NCI-H1930 (cell line): ENCODE results near the gene SUFU.
"Not testable (repeated sequence)": the region's sequence is repeated elsewhere in the genome, so short reads cannot be mapped to it uniquely, and the experiment has no call there.

ENCODE experiments used
- DNase-seq, 2 experiments: peaks; one replicate each; lab custom pipeline; 2025; lab: John Stamatoyannopoulos, UW

Gene SUFU

DNA sequence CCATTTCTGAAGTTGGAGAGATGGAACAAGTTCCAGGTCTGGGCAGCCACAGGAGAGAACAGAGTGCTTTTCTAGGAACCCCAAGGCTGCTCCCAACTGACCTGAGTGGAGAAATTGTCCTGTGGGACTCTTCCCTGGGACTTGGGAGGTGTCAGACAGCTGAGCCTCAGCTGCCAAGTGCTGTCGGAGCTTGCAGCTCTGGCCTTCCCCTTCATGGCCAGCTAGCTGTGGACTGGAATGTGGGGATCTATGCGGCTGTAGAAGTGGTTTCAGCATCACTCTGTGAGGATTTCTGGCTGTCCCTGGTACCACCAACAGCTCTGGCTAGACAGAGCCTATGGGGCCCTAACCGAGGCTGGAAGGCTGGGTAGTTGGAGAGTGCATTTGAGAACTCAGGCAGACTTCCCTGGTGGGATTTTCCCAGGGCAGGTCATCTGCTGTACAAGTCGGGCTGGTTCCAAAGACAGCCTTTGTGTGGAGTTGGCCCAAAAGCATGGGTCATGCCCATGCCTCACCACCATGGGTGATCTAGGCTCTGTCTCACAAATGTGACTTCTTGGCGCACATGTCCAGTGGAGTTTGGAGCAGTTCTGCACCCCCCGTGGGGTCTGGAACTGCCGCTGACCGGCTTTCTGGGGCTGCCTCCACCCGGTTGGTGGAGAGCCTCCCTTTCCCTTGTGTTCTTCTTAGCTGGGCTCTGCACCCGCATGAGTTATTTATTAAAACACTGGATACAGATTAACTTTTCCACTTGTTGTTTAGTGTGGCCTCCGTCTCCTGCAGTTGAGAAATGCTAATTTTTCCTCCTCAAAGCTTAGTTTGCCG is 10.9 kb downstream of the SUFU start:
- DNase-seq, result no peak

DNA sequence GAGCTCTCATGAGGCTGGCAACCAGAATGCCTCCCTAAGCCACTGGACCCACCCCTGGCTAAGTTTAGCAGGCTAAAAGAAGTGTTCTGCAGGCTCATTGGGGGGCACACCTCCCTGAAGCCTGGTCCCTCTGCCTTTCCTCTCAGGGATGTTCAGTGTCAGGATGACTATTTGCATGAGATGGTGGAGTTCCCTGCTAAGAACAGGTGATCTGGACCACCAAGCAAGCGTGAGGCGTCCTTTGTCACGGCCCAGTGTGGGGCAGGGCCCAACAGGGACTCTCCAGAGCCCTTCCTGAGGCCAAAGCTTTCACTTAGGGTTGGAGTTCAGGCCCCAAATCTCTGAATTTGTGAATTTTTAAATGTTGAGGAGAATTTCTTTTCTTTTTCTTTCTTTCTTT is 12.0 kb downstream of the SUFU start:
- no peak for DNase-seq

DNA sequence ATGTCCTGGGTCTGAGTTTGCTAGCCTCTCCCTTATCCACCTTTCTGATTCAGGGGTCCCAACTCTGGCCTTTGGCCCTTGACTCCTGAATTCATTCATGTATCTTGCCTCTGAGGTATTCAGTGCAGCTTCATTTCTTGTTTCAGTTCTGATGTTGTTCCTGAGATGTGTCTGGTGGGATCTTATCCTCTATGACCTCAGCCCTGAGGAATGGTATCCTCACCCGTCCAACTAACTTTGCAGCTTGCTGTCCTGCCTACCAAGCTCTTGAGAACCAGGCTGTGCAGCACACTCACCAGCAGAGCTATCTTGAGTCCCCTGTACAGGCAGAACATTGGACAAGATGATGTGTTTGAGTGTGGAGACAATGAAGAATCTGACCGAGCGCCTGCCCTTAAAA is 13.8 kb downstream of the SUFU start:
- DNase-seq, result no peak

DNA sequence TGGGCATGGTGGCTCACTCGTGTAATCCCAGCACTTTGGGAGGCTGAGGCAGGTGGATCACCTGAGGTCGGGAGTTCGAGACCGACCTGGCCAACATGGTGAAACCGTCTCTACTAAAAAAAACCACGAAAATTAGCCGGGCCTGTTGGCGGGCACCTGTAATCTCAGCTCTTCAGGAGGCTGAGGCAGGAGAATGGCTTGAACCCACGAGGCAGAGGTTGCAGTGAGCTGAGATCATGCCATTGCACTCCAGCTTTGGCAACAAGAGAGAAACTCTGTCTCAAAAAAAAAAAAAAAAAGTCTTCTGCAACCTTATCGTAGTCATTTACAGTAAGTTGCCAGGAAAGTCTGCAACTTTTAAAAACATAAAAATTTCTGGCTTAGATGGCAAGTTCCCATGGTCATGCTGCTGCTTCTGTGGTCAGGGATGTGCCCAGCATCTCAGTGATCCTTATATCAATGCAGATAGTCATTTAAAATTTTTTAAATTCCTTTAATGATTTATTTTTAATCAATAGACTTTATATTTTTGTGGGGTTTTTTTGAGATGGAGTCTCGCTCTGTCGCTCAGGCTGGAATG is 15.6 kb downstream of the SUFU start:
- DNase-seq, result no peak

DNA sequence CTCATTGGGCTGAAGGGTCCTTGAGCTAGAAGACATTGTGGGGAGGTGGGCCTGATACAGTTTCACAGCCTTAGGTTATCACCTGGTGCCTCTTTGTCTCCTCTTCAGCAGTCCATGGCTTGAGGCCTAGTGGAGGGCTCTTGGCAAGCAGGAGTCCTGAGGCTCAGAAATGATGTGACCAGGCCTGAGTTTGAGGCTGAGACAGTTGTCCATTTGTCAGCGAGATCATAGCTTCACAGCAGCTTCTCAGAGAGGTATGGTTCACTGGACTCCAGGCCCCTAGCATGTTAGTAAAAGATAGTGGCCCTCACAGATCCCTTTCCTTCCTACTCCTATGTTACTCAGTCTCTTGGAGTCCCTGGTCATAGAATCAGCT is 19.1 kb downstream of the SUFU start:
- no peak for DNase-seq

DNA sequence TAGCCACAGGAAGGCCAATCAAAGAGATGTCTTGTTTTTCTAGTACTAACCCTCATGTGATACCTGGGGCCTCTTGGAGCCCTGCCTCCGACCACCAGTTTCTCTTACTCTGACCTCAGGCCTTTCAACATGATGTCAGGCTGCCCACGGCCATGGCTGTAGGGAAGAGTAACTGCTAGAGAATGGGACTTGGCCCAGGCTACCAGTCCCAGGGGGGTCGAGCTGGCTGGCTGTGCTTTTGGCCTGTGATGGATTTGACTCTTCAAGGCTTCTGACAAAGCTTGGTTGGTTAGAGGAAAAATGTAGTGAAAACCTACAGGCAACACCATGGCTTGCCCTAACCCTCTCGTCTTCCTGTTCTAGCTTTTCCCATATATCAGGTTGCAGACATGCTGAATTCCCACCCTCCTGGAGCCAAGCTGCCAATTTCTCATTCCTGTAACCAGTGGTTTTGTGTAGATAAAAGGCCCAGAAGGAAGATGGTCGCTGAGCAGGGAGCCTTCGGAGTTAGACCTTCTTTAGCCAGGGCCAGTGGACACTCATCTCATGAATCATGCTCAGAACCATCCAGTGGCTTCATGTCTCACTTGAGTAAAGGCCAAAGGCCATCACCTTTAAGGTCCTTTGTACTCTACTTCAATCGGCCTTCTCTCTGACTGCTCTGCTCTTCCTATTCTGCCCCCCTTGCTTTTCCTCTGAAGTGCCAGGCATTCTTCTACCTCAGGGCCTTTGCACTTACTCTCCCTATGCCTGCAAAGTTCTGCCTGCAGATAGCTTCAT is 19.7 kb downstream of the SUFU start:
- no peak for DNase-seq

DNA sequence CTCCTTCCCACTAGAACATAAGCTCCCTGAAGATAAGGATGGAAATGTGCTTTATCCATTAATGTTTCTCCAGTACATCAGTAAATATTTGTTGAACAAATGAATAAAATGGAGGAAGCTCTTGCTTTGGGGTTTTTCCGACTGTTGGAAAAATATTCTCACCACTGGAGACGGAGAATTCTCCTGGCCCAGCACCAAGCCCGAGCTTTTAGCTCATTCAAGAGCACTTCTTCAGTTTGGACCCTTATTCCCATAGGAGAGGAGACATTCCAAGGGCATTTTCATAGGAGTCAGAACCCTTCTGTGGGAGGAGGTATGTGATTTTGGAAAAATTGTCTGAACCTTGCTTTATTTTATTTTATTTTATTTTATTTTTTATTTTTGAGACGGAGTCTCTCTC is 21.0 kb downstream of the SUFU start:
- no peak for DNase-seq

DNA sequence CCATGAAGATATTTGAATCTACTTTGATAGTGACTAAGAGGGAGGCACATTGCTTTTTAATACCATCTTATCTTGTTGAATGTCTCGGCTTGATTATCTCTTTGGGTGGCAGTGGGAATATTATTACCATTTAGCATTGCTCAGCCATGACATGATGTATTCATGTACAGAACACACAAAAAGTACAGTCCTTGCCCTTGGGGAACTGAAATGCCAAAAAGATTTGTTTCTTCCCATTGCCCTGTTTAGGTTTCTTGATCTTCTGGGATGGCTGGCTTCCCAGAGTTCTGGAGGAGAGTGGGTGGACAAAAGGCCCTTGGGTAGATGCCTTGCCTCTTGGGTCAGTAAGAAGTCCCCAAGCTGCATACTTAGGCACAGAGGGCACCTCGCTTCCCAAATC is 23.8 kb downstream of the SUFU start:
- DNase-seq, result no peak

DNA sequence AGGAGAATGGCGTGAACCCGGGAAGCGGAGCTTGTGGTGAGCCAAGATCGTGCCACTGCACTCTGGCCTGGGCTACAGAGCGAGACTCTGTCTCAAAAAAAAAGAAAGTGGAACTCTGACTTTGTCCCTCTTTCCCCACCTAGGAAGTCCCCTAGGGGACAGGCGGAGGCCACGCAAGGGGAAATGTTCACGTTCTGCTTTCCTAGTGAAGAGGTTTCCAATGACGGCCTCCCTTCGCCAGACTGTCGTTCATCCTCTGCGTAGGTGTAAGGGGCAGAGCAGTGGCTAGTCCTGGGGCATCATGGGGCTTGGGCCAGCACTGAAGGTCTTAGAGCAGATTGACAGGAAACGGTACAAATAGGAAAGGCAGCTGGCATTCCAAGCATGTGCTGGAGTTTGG is 30.6 kb downstream of the SUFU start:
- no peak for DNase-seq

DNA sequence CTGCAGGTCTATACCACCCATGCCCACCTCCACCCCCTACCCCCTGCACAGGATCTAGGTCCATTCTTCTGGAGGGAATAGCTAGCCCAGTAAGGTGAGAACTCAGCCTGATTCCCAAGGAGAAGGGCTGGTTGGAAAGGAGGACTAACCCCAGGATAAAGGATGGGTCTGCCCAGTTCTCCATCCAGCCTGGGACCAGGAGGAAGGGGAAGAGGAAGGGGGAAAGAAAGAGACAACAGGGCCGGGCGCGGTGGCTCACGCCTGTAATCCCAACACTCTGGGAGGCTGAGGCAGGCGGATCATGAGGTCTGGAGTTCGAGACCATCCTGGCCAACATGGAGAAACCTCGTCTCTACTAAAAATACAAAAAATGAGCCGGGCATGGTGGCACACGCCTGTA is 31.2 kb downstream of the SUFU start:
- DNase-seq, result not testable (repeated sequence)

DNA sequence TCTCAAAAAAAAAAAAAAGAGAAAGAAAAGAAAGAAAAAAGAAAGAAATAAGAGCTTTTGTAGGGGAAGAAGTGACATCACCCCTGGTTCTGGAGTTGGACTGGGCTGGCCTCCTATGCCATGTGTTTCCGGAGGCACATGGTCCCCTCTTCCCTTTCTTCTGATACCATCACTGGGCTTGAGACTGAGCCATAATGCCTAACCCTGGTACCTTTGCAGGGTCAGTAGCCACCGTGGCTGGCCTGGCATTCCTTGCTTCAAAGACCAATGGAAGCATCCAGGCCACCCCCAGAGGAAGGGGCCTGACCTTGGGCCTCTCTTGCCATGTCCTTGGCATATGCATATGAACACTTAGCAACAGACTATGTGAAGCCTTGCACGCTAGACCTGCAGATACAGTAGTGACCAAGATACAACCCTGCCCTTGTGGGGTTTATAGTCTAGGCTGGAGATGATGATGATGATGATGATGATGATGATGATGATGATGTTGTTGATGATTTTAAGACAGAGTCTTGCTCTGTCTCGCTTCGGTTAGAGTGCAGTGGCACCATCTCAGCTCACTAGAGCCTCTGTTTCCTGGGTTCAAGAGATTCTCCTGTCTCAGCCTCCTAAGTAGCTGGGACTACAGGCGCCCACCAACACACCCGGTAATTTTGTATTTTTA is 31.8 kb downstream of the SUFU start:
- no peak for DNase-seq

DNA sequence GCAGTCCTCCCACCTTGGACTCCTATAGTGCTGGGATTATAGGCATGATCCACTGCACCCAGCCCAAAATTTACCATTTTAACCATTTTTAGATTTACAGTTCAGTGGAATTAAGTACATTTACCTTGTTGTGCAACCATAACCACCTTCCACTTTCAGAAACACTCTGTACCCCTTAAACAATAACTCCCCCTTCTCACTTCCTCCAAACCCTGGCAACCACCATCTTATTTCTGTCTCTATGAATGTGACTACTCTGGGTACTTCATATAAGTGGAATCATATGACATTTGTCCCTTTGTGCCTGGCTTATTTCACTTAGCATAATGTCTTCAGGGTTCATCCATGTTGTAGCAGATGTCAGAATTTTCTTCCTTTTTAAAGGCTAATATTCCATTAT is 33.6 kb downstream of the SUFU start:
- no peak for DNase-seq

DNA sequence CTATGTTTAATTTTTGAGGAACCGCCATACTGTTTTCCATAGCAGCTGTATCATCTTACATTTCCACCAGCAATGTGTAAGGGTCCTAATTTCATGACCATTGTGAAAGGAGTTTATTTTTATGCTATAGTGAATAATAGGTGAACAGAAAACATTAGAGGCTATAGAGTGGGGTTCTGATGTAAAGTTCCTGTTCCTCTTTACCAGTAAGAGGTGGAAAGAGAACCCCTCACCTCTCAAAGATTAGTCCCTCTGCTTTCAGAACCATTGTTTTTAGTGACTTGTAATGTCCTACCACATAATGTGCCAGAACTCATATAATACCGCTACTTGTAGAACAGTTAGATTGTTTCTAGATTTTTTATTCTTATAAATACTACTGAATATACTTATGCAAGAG is 34.2 kb downstream of the SUFU start:
- DNase-seq, result no peak

DNA sequence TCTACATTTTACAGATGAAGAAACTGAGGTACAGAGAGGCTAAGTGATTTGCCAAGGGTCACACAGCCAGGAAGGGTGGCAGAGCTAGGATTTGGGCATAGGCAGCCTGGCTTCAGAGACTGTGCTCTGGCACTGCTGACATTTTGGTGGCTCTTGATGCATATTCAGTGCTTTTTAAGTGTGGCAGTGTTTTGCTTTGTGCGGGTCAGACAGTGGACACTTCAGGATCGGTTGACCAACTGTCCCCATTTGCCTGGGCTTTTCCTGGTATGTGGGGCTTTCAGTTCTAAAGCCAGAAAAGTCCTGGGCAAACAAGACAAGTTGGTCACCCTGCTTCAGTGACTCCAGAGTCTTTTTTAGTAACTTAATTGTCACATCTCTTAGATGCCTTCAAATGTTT is 35.0 kb downstream of the SUFU start:
- DNase-seq, result no peak

DNA sequence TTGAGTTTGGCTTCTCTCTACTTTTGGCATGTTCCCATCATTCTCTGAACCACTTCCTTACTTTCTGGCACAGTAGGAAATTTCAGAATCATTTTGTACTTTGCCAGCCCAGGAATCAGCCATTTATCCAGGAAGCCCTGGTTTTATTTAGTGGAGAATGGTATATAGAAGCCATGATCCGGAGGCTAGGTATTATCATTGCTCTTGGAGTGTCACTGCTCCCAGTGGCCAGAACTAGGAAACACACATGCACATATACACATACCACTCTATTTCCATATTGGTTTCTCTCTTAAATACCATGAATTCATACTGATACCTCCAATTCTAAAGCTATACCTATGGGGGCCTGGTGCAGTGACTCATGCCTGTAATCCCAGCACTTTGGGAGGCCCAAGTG is 36.3 kb downstream of the SUFU start:
- DNase-seq, result no peak

DNA sequence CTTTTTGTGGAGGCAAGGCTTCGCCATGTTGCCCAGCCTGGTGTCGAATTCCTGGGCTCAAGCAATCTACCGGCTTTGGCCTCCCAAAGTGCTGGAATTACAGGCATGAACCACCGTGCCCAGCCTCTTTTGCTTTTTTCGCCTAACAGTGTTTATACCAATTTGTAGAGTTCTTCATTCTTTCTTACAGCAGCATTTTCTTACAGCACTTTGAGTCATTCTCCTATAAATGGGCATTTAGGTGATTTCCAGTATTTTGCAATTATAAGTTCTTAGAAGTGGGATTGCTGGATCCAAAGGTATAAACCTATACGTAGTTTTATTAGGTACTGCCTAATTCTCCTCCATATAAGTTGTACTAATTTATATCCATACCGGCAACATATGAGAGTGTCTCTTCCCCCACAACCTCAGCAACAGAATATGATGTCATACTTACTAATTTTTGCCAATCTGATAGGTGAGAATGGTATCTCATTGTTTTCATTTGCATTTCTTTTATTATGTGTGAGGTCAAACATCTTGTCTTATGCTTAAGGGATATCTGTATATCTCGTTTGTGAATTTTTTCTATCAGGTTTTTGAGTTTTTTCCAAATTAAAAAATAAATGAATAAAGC is 39.1 kb downstream of the SUFU start:
- DNase-seq, result no peak

DNA sequence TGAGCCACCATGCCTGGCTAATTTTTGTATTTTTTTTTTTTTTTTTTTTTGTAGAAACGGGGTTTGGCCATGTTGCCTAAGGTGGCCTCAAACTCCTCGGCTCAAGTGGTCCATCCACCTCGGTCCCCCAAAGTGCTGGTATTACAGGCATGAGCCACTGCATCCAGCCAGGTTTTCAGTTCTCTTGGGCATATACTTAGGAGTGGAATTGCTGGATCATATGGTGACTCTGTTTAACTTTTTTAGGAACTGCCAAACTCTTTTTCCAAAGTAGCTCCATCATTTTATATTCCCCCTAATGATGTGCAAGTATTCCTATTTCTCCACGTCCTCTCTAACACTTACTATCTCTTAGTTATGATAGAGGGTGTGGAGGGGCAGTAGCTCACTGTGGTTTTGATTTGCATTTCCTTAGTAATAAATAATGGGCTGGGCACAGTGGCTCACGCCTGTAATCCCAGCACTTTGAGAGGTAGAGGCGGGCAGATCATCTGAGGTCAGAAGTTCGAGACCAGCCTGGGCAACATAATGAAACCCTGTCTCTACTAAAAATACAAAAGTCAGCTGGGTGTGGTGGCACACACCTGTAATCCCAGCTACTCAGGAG is 41.6 kb downstream of the SUFU start:
- DNase-seq, result no peak

DNA sequence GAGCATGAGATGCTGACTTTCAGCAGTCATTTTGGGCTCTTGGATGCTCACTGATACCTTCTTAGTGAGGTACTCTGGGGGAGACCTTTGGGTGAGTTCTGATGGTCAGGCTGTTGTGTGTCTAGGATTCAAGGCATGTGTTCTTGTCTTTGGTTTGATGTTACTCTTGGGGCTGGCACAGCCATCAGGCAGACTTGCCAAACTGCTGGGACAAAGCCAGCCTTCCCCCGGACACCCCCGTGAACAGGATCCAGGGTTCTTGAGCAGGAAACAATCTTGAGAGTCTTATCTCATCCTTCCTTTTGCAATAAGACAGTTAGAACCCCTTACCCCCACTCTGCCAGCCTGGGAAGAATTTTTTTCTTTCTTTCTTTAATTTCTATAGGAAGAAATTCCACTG is 42.2 kb downstream of the SUFU start:
- DNase-seq, result no peak

DNA sequence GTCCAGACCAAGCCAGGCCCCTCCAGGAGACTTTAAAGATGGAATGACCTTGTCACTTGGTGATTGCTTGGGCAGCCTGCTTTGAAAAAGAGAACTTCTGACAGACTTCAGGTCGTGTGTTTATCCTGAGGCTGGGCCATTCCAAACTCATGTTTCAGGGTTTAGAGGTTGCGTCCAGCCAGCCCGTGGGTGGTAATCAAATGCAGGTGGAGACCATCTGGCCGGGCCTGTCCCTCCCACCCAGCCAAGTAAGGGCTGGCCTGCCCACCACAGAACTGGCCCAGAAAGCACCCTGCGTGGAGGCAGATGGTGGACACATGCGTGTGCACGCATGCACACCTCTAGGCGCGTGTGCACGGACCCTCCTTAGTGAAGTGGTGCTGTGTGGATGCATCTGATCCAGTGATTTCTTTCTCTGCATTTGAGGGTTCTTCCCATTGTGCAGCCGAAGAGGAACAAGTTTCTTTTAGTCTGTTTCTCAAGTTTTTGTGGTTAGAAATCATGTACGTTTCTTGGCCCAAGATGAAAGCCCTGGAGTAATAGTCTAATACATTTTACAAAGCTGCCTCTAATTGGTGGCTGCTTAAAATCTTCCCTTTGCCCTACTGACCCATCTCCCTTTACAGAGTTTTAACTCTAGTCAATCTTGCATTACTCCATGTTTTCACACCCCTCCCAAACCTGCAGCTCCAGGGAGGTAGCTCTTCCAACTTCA is 43.0 kb downstream of the SUFU start:
- no peak for DNase-seq

DNA sequence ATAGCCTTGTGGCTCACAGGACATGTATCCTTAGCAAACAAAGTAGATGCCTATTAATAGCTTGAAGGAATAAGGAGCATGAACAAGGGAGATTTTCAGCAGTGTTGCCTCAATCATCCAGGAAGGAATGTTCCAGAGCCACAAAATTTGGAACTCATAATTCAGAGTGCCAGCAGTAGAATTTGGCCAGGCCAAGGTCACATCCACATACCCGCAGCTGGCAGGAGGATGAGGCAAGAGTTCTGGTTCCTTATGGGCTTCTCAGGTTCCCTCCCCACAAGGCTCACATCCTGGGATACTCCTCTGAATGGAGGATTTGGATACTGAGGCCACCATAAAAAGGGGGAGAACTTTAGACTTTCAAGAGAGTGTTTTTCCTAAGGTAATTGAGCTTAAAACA is 45.8 kb downstream of the SUFU start:
- DNase-seq, result no peak

DNA sequence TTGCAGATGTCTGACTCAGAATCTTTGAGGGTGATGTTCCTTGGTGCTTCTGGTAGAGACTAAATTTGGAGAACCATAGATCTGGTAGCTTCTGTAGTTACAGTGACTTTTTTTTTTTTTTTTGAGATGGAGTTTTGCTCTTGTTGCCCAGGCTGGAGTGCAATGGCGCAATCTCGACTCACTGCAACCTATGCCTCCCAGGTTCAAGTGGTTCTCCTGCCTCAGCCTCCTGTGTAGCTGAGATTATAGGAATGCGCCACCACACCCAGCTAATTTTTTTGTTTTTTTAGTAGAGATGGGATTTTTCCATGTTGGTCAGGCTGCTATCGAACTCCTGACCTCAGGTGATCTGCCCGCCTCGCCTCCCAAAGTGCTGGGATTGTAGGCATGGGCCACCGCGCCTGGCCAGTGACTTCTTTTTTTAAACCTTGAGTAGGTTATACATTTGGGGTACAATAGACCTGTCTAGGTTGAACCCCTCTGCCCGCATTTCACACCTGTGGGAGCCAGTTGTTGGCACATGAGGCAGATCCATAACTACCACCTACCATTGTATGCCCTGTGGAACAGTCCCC is 47.0 kb downstream of the SUFU start:
- no peak for DNase-seq
